ENCODE measurements around the gene DUSP23. TPM values are rescaled to one million over a fixed set of nuclear protein-coding genes. Genes with fewer than 3 reads are reported as not detected.

Gene DUSP23
- total and polyA plus RNA-seq, 4 donors: 25.8 to 244 (median 110) TPM

DNA sequence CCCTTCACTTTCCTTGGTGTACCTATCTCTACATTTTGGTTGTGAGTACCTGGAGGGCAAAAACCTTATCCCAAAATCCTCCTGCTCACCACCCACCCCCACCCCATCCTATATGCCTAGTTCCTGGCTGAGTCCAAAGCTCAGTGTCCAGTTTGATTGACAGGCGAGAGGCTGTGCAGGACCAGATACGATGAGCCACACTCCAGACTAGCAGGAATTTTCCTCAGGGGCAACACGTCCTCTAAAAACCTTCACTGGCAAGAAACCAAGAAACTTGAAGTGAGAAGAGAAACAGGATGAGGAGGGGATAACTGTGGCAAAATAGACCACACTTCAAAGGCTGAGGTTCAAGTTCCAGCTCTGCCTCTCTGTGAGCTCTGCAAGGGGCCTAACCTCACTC is 44.8 kb downstream of the DUSP23 start:
- DNase-seq (no peak), ATAC-seq (ENCODE audit: insufficient read depth, low FRiP score) (no peak)
- H3K4me1 ChIP-seq (ENCODE audit: control insufficient read depth in 5 of 5, insufficient read depth in 5 of 5, low read length in 5 of 5): peaks cover 0 to 9% (median 0%) of the 10 kb centered on the region in 5 donors
- H3K4me3 ChIP-seq: no peak overlapping the region
- 51 to 55% methylated on average over 3 of the region's 3 CpGs for WGBS, 2 donors
- no peaks in the 10 kb centered on the region for H3K36me3 ChIP-seq (ENCODE audit: control insufficient read depth in 4 of 4, insufficient read depth in 4 of 4, low read length in 4 of 4)
- H3K9ac ChIP-seq (ENCODE audit: insufficient read depth in 1 of 2, low read length in 2 of 2): no peak overlapping the region
- peaks cover 0 to 4% (median 0%) of the 10 kb centered on the region in 3 donors for H3K27me3 ChIP-seq (ENCODE audit: control insufficient read depth in 3 of 3, insufficient read depth in 3 of 3, low read length in 2 of 3)
- TF ChIP-seq, protein P1, sequence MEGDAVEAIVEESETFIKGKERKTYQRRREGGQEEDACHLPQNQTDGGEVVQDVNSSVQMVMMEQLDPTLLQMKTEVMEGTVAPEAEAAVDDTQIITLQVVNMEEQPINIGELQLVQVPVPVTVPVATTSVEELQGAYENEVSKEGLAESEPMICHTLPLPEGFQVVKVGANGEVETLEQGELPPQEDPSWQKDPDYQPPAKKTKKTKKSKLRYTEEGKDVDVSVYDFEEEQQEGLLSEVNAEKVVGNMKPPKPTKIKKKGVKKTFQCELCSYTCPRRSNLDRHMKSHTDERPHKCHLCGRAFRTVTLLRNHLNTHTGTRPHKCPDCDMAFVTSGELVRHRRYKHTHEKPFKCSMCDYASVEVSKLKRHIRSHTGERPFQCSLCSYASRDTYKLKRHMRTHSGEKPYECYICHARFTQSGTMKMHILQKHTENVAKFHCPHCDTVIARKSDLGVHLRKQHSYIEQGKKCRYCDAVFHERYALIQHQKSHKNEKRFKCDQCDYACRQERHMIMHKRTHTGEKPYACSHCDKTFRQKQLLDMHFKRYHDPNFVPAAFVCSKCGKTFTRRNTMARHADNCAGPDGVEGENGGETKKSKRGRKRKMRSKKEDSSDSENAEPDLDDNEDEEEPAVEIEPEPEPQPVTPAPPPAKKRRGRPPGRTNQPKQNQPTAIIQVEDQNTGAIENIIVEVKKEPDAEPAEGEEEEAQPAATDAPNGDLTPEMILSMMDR (IDR thresholded peaks at IDR 0.05; ENCODE audit: control extremely low read depth, extremely low read depth): no peak
- no peaks in the 10 kb centered on the region for H3K9me3 ChIP-seq (ENCODE audit: control insufficient read depth in 4 of 4, insufficient read depth in 3 of 4, low read length in 3 of 4)
- no peak overlapping the region for H3K27ac ChIP-seq (ENCODE audit: low read depth in 1 of 2, low read length in 1 of 2)

GRCh38 chr1:159826441-159827101 is 45.8 kb downstream of the DUSP23 start, which contains the start of gene SLAMF8:
Gene SLAMF8, plus strand, starts transcription at chr1:159826873. Its CDS starts 26 bp downstream, at chr1:159826899.
- no peaks in the 10 kb centered on the region for H3K36me3 ChIP-seq (ENCODE audit: control insufficient read depth in 4 of 4, insufficient read depth in 4 of 4, low read length in 4 of 4)
- TF ChIP-seq, protein P1 (IDR thresholded peaks at IDR 0.05; ENCODE audit: control extremely low read depth, extremely low read depth): no peak
- 48 to 56% methylated on average over 11 of the region's 11 CpGs for WGBS, 2 donors
- no peak within 1 kb of the TSS for H3K9ac ChIP-seq (ENCODE audit: insufficient read depth in 1 of 2, low read length in 2 of 2)
- no peaks in the 10 kb centered on the region for H3K9me3 ChIP-seq (ENCODE audit: control insufficient read depth in 4 of 4, insufficient read depth in 3 of 4, low read length in 3 of 4)
- no peak for DNase-seq
- H3K27ac ChIP-seq (ENCODE audit: low read depth in 1 of 2, low read length in 1 of 2): peak within 1 kb of the TSS in 1 of 2 donors; percentile 26
- peak; percentile 36 for ATAC-seq (ENCODE audit: insufficient read depth, low FRiP score)
- H3K4me1 ChIP-seq (ENCODE audit: control insufficient read depth in 5 of 5, insufficient read depth in 5 of 5, low read length in 5 of 5): peaks cover 0 to 18% (median 0%) of the 10 kb centered on the region in 5 donors
- H3K4me3 ChIP-seq: no peak within 1 kb of the TSS
- peaks cover 0 to 4% (median 0%) of the 10 kb centered on the region in 3 donors for H3K27me3 ChIP-seq (ENCODE audit: control insufficient read depth in 3 of 3, insufficient read depth in 3 of 3, low read length in 2 of 3)

GRCh38 chr1:159827102-159827490 is 46.3 kb downstream of the DUSP23 start:
- no peak for ATAC-seq (ENCODE audit: insufficient read depth, low FRiP score)
- TF ChIP-seq, protein P1 (IDR thresholded peaks at IDR 0.05; ENCODE audit: control extremely low read depth, extremely low read depth): no peak
- Histone ChIP-seq H3K36me3 (ENCODE audit: control insufficient read depth in 4 of 4, insufficient read depth in 4 of 4, low read length in 4 of 4) (no peaks in the 10 kb centered on the region), H3K27ac (ENCODE audit: low read depth in 1 of 2, low read length in 1 of 2) (peak overlapping the region in 1 of 2 donors; percentile 26), H3K9me3 (ENCODE audit: control insufficient read depth in 4 of 4, insufficient read depth in 3 of 4, low read length in 3 of 4) (no peaks in the 10 kb centered on the region), H3K4me1 (ENCODE audit: control insufficient read depth in 5 of 5, insufficient read depth in 5 of 5, low read length in 5 of 5) (peaks cover 0 to 23% (median 0%) of the 10 kb centered on the region in 5 donors), H3K4me3 (no peak overlapping the region), H3K9ac (ENCODE audit: insufficient read depth in 1 of 2, low read length in 2 of 2) (no peak overlapping the region), H3K27me3 (ENCODE audit: control insufficient read depth in 3 of 3, insufficient read depth in 3 of 3, low read length in 2 of 3) (peaks cover 0 to 4% (median 0%) of the 10 kb centered on the region in 3 donors)
- WGBS, 2 donors: 86 to 92% methylated on average over 6 of the region's 6 CpGs
- no peak for DNase-seq
